ENCODE measurements around the gene SMIM41.

- no peak for TF ChIP-seq CTCF (IDR thresholded peaks at IDR 0.05)
- TF ChIP-seq ZFX (IDR thresholded peaks at IDR 0.05; ENCODE audit: borderline replicate concordance): no peak
Measured at GRCh38 chr12:52152905-52153317, 73.4 kb downstream of the SMIM41 start.

All from 22Rv1 (cell line).